Stimulated activated CD8-positive, alpha-beta memory T cell treated with anti-CD3 and anti-CD28 coated beads, Interleukin-15, amount 100 ng/mL, for 24 hours (primary cell): ENCODE data around the gene AGRN.
A peak's percentile ranks its signal among the peaks of the same experiment; 100 is the strongest.

Experiments used
- DNase-seq: peaks from one replicate; pipeline ENCODE4 v3.0.0-alpha.2; 2020; ENCODE audit warnings: low read depth

The AGRN gene

GRCh38 chr1:1038694-1039093 is 18.8 kb downstream of the AGRN start:
- no peak for DNase-seq

GRCh38 chr1:1039145-1039910 is 19.4 kb downstream of the AGRN start:
- no peak for DNase-seq

GRCh38 chr1:1040004-1040991 is 20.4 kb downstream of the AGRN start:
- DNase-seq, result peak; percentile 35

GRCh38 chr1:1041092-1041523 is 21.2 kb downstream of the AGRN start:
- DNase-seq, result no peak

GRCh38 chr1:1041873-1042272 is 22.0 kb downstream of the AGRN start:
- no peak for DNase-seq

- DNase-seq, result no peak
Observed at GRCh38 chr1:1042835-1043234, 22.9 kb downstream of the AGRN start.

GRCh38 chr1:1043411-1043810 is 23.5 kb downstream of the AGRN start:
- DNase-seq, result no peak

GRCh38 chr1:1043921-1044320 is 24.0 kb downstream of the AGRN start:
- no peak for DNase-seq

- no peak for DNase-seq
Observed at GRCh38 chr1:1044455-1045078, 24.6 kb downstream of the AGRN start.

- DNase-seq, result no peak
Observed at GRCh38 chr1:1045129-1045528, 25.2 kb downstream of the AGRN start.

GRCh38 chr1:1046243-1046642 is 26.3 kb downstream of the AGRN start:
- no peak for DNase-seq

GRCh38 chr1:1046767-1047166 is 26.8 kb downstream of the AGRN start:
- no peak for DNase-seq

- DNase-seq, result no peak
Observed at GRCh38 chr1:1047407-1047806, 27.5 kb downstream of the AGRN start.

- DNase-seq, result no peak
Observed at GRCh38 chr1:1047963-1048362, 28.0 kb downstream of the AGRN start.

- DNase-seq, result no peak
Observed at GRCh38 chr1:1048765-1049164, 28.8 kb downstream of the AGRN start.

GRCh38 chr1:1049318-1050165 is 29.6 kb downstream of the AGRN start:
- DNase-seq, result no peak

- no peak for DNase-seq
Observed at GRCh38 chr1:1050577-1051052, 30.7 kb downstream of the AGRN start.

- no peak for DNase-seq
Observed at GRCh38 chr1:1051127-1051810, 31.3 kb downstream of the AGRN start.

GRCh38 chr1:1052003-1052840 is 32.3 kb downstream of the AGRN start:
- no peak for DNase-seq

- no peak for DNase-seq
Observed at GRCh38 chr1:1053022-1053421, 33.1 kb downstream of the AGRN start.
